CD4-positive, alpha-beta T cell treated with Interleukin-1 beta for 1 hour (primary cell): ENCODE data around the gene PDLIM1.
"Not testable (repeated sequence)": the region's sequence is repeated elsewhere in the genome, so short reads cannot be mapped to it uniquely, and the experiment has no call there.

Experiments
- DNase-seq, 2 donors: peaks; one replicate each; pipeline ENCODE4 v3.0.0-alpha.2; 2020 to 2022

PDLIM1 gene

GRCh38 chr10:95262763-95263518 lies 27.9 kb downstream of the PDLIM1 start:
- peak in 1 of 2 donors; percentile 14 for DNase-seq

- no peak for DNase-seq
Observed at GRCh38 chr10:95261926-95262325, 28.9 kb downstream of the PDLIM1 start.

- no peak for DNase-seq
Observed at GRCh38 chr10:95260909-95261552, 29.8 kb downstream of the PDLIM1 start.

- no peak for DNase-seq
Observed at GRCh38 chr10:95260397-95260881, 30.4 kb downstream of the PDLIM1 start.

GRCh38 chr10:95257849-95258248 lies 33.0 kb downstream of the PDLIM1 start:
- DNase-seq: no peak

GRCh38 chr10:95256268-95256667 lies 34.5 kb downstream of the PDLIM1 start:
- DNase-seq: no peak

- no peak for DNase-seq
Observed at GRCh38 chr10:95254629-95255028, 36.2 kb downstream of the PDLIM1 start.

- no peak for DNase-seq
Observed at GRCh38 chr10:95253686-95254085, 37.1 kb downstream of the PDLIM1 start.

- no peak for DNase-seq
Observed at GRCh38 chr10:95253007-95253406, 37.8 kb downstream of the PDLIM1 start.

- DNase-seq: no peak
Observed at GRCh38 chr10:95250856-95251255, 39.9 kb downstream of the PDLIM1 start.

- no peak for DNase-seq
Observed at GRCh38 chr10:95249467-95249866, 41.3 kb downstream of the PDLIM1 start.

GRCh38 chr10:95248989-95249388 lies 41.8 kb downstream of the PDLIM1 start:
- no peak for DNase-seq

- DNase-seq: no peak
Observed at GRCh38 chr10:95247881-95248583, 42.8 kb downstream of the PDLIM1 start.

- no peak for DNase-seq
Observed at GRCh38 chr10:95247200-95247880, 43.5 kb downstream of the PDLIM1 start.

GRCh38 chr10:95246582-95247051 lies 44.2 kb downstream of the PDLIM1 start:
- peak; percentile 44 to 64 for DNase-seq

- DNase-seq: no peak
Observed at GRCh38 chr10:95245425-95246055, 45.3 kb downstream of the PDLIM1 start.

GRCh38 chr10:95244152-95244551 lies 46.7 kb downstream of the PDLIM1 start:
- no peak for DNase-seq

- no peak for DNase-seq
Observed at GRCh38 chr10:95243318-95243617, 47.5 kb downstream of the PDLIM1 start.

- DNase-seq: peak in 1 of 2 donors; percentile 19
Observed at GRCh38 chr10:95242581-95243317, 48.1 kb downstream of the PDLIM1 start.

GRCh38 chr10:95241533-95241932 lies 49.3 kb downstream of the PDLIM1 start:
- no peak for DNase-seq

GRCh38 chr10:95240811-95241210 lies 50.0 kb downstream of the PDLIM1 start:
- no peak for DNase-seq

GRCh38 chr10:95240096-95240495 lies 50.7 kb downstream of the PDLIM1 start:
- not testable (repeated sequence) for DNase-seq
